Fibroblast of skin of right biceps (primary cell): ENCODE data around the gene GAB2.

ENCODE experiments used
- DNase-seq: peaks from one replicate; pipeline ENCODE4 v3.0.0-alpha.2; 2013

The GAB2 gene

GRCh38 chr11:78426845-78427244 is 9.2 kb upstream of the GAB2 start:
- no peak for DNase-seq

- DNase-seq = no peak
Observed at GRCh38 chr11:78425399-78426070, 7.9 kb upstream of the GAB2 start.

- DNase-seq = peak; percentile 57
Observed at GRCh38 chr11:78424334-78425270, 7.0 kb upstream of the GAB2 start.

GRCh38 chr11:78423241-78423640 is 5.6 kb upstream of the GAB2 start:
- DNase-seq = no peak

- DNase-seq = peak; percentile 89
Observed at GRCh38 chr11:78420796-78421209, 3.2 kb upstream of the GAB2 start.

- peak; percentile 95 for DNase-seq
Observed at GRCh38 chr11:78420255-78420764, 2.7 kb upstream of the GAB2 start.

GRCh38 chr11:78419327-78419726 is 1.7 kb upstream of the GAB2 start:
- DNase-seq = peak; percentile 97

- peak; percentile 4 for DNase-seq
Observed at GRCh38 chr11:78418584-78419211, 1.1 kb upstream of the GAB2 start.

- DNase-seq = peak; percentile 87
Observed at GRCh38 chr11:78417888-78418583, 416 bp upstream of the GAB2 start.

GRCh38 chr11:78416285-78417174 is 1.1 kb downstream of the GAB2 start:
- DNase-seq = peak; percentile 87

- DNase-seq = no peak
Observed at GRCh38 chr11:78415338-78415737, 2.3 kb downstream of the GAB2 start.

GRCh38 chr11:78414321-78415051 is 3.1 kb downstream of the GAB2 start:
- peak; percentile 21 for DNase-seq

- DNase-seq = no peak
Observed at GRCh38 chr11:78408619-78409018, 9.0 kb downstream of the GAB2 start.

- no peak for DNase-seq
Observed at GRCh38 chr11:78406568-78407196, 10.9 kb downstream of the GAB2 start.

- DNase-seq = no peak
Observed at GRCh38 chr11:78405805-78406204, 11.8 kb downstream of the GAB2 start.

- peak; percentile 61 for DNase-seq
Observed at GRCh38 chr11:78403781-78404180, 13.8 kb downstream of the GAB2 start.

- DNase-seq = no peak
Observed at GRCh38 chr11:78402847-78403246, 14.8 kb downstream of the GAB2 start.

GRCh38 chr11:78400702-78401101 is 16.9 kb downstream of the GAB2 start:
- DNase-seq = no peak

GRCh38 chr11:78400116-78400515 is 17.5 kb downstream of the GAB2 start:
- DNase-seq = no peak

GRCh38 chr11:78399136-78399535 is 18.5 kb downstream of the GAB2 start:
- no peak for DNase-seq
